Stimulated activated CD4-positive, alpha-beta T cell treated with anti-CD3 and anti-CD28 coated beads, TNF-alpha, amount 100 ng/mL, for 24 hours (primary cell): ENCODE measurements around the gene PRKCG.
"Not testable (repeated sequence)": the region's sequence is repeated elsewhere in the genome, so short reads cannot be mapped to it uniquely, and the experiment has no call there.

ENCODE experiments used
- DNase-seq, 3 experiments: peaks; one replicate each; pipeline ENCODE4 v3.0.0-alpha.2; 2020; ENCODE audit warnings: low read depth in 3 of 3

Gene PRKCG

DNA sequence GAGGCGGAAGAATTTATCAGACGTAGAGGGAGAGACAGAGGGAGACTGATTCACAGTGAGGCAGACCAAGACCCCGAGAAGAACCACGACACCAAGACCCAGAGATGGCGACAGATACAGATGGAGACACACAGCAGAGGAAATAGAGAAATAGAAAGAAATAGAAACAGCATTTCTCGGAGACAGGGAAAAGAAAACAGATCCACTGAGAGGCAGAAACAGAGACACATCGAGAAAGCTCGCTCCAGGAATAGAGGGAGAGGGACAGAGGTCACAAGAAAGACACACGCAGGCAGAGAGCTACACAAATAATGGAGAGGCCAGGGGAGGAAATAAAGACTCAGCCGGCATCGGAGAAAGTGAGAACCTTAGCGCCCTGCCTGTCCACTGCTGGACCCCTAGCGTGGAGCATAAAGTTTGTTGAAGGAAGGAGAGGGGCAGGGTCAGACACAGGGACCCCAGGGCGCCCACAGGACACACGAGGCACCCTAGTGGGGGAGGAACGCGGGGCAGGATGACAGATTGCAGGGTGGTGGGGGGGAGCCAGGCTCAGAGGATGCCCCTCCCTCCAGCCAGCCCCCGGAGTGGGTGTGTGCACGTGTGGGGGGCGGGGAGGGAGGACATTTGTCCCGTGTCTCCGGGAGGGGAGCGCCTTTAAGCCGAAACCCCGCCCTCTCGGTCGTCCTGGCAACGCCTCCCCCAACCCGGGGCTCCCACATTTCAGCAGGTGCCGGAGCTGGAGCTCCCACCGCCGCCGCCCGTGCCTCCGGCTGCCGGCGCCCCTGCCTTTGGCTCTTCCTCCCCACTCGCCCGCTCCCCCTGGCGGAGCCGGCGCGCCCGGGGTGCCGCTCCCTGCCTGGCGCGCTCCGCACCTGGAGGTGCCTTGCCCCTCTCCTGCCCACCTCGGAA, at the start of gene PRKCG:
Gene PRKCG, plus strand, starts transcription at position 716 of the 909 bp plus-strand sequence. CDS start 298 bp downstream, outside the sequence.
- no peak for DNase-seq

DNA sequence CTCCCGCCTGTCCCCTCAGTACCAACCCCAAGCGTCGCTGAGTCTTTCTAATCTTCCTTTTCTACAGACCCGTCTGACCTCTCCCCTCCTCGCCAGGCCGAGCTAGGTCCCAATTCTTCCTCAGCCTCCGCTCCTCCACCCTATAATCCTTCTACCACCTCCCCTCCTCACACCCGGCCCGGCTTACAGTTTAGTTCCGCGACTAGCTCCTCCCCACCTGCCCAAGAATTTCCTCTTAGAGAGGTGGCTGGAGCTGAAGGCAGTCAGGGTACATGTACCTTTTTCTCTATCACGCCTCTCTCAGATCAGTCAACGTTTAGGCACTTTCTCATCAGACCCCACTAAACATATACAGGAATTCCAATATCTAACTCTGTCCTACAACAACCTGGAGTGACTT, 49.1 kb upstream of the PRKCG start:
- not testable (repeated sequence) for DNase-seq

DNA sequence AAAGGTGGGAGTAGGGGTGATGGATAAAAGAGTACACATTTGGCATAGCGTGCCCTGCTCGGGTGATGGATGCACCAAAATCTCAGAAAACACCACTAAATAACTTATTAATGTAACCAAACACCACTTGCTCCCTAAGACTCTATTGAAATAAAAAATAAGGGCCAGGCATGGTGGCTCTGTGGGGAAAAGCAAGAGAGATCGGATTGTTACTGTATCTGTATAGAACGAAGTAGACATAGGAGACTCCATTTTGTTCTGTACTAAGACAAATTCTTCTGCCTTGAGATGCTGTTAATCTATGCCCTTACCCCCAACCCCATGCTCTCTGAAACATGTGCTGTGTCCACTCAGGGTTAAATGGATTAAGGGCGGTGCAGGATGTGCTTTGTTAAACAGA, 43.6 kb upstream of the PRKCG start:
- DNase-seq, result not testable (repeated sequence)

DNA sequence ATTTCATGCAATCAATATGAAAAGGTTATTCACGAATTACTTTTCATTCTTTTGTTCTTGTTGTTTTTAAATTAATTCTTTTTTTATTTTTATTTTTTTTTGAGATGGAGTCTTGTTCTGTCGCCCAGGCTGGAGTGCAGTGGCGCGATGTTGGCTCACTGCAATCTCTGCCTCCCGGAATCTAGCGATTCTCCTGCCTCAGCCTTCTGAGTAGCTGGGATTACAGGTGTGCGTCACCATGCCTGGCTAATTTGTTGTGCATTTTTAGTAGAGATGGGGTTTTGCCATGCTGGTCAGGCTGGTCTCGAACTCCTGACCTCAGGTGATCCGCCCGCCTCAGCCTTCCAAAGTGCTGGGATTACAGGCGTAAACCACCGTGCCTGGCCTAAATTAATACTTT, 41.8 kb upstream of the PRKCG start:
- not testable (repeated sequence) for DNase-seq

DNA sequence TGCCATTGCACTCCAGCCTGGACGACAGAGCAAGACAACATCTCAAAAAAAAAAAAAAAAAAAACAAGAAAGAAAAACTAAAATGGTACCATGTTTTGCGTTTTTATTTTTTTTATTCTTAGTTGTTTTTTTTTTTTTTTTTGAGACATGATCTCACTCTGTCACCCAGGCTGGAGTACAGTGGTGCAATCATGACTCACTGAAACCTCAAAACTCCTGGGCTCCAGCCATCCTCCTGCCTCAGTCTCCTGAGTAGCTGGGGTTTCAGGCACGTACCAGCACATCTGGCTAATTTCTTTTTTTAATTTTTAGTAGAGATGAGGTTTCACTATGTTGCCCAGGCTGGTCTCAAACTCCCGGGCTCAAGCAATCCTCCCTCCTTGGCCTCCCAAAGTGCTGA, 41.1 kb upstream of the PRKCG start:
- not testable (repeated sequence) for DNase-seq

DNA sequence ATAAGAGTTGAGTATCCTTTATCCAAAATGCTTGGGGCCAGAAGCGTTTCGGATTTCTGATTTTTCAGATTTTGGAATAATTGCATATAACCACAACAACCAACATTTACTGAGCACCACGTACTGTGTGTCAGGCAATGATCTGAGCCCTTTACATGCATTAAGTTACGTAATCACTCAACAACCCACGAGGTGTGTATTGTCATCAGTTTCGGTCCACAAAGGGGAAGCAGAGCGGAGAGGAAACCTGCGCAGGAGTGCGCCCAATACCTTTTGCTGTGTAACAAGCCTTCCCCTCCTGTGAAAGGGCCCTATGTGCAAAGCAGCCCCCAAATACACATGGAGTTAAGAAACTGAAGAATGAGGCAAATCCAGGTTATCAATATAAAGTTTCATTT, 37.1 kb upstream of the PRKCG start:
- no peak for DNase-seq

DNA sequence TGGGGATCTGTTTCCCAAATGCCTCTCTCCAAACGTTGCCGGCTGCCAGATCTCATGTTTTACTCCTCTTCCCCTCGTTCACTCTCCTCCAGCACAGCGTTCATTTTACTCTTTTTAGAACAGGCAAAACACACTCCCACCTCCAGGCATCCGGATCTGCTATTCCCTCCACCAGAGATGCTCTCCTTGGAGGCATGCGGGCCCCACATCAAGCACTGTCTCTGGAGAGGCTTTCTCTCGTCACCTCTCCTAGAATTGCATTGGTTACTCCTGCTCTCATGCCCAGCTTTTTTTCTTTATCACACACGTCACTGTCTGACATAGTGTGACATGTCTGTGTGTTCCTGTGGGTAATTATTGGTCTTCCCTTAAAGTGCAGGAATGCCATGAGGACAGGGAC, 34.4 kb upstream of the PRKCG start:
- DNase-seq, result no peak

DNA sequence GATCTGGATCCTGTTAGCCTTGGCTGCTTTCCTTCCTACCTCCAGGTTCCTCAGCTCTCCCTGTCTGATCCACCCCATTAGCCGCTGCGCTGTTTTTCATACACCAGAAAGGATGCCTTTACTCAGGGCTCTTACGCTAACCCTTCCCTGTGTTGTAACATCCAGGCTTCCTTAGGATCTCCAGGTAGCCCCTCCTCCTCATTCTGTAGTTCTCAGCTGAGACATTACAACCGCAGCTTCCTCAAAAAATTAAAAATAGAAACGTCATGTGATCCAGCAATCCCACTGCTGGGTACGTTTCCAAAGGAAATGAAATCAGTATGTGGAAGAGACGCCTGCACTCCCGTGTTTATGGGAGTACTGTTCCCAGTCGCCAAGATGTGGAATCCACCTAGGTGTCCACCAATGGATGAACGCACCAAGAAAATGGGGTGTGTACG, 32.7 kb upstream of the PRKCG start:
- DNase-seq, result no peak

DNA sequence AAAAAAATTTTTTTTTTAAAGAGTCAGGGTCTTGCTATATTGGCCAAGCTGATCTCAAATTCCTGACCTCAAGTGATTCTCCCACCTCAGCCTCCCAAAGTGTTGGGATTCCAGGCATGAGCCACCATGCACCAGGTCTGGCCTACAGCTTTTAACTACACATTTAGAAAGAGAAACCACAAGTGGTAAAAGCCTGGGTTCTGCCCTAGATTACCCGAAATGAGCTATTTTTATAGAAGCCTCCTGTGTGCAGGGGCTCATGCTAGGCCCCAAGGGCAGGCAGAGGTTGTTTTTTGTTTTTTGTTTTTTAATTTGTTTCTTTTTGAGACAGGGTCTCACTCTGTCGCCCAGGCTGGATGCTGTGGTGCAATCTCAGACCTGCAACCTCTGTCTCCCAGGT, 28.3 kb upstream of the PRKCG start:
- no peak for DNase-seq

DNA sequence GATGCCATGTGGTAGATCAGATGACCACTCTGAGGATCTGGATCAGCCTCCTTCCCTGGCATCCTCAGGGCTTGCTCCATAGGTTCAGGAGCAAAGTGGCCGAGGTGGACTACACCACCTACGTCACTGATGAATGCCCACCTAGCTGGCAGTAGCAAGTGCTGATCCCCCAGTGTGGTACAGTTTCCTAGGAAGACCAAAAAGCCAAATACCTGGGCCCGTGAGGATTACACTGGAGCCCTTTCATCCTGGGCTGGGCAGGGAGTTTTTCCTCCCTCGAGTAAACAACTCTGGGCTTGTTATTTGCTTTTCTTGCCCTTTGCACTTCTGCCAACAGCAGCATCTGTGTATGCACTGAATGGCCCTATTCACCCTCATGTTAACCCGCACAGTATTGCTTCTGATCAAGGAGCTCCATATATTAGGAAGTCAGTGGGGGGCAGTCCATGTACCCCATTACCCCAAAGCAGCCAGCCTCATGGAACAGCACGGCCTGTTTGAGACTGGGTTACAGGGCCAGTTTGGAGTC, 17.6 kb upstream of the PRKCG start:
- DNase-seq, result no peak

DNA sequence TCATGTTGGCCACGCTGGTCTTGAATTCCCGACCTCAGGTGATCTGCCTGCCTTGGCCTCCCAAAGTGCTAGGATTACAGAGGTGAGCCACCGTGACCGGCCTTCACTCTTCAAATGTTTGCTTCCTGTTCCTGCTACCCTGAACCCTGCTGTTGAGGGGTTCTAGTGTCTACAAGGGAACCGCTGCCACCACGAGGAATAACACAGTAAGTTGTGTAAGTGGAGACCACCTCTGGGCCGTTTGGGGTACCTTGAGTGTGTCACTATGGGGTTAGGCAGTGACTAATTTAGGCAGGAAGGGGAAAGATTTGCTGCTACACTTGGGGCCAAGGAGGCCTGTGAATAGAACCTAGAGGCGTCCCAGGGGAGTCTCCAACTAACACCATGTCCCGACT, 16.5 kb upstream of the PRKCG start:
- no peak for DNase-seq

DNA sequence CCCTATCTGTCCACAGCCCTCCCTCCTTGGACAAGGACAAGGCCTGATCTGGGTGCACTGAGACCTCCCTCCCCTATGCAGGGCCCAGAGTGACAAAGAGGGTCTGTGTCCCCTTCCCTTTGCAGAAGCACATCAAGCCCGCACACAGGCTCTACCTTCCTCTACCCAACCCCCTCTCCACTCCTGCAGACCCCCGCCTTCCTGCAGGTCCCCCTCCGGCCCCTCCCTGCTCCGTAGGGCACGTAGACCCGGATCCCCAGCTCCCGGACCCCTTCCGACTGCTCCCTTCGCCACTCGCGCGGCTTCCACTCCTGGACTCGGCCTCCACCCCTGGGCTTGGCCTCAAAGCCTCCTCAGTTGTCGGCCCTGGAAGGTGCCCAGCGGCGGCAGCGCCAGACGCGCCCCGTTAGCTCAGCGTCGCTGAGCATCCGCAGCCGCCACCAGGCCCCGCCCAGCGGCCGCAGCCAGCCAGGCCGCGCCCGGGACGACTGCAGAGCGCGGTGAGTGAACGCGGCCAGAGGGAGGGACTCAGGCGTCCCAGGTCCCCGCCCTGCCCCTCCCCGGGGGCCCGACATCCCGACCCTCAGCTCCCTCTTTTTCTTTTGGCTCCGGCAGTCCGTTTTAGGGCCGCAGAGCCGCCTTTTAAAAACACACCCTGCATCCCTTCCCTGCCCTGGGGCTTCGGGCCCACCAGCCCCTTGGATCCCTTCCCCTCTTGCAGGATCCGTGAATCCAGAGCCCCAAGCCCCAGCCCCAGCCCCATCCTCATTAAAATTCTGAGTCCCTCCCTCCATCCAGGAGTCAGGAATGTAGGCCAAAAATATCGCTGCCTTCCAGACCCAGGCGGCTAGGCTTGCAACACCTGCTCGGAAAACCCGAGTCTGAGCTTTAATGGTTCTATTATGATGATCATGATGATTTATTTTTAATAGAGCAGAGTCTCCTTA, 15.8 kb upstream of the PRKCG start:
- peak in 1 of 3 experiments; percentile 56 for DNase-seq

DNA sequence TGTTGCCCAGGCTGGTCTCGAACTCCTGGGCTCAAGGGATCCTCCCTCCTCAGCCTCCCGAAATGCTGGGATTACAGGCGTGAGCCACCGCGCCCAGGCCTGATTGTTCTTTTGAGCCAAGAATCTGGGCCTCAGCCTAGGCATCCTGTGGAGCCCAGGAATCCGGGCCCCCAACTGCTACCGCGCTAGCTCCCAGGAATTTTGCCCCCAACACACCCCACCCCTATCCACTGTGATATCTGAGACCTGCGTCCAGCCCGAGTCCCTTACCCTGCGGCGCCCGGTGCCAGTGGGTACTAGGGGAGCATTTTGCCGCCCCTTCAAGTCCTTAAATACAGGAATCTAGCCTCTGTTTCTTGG, 15.2 kb upstream of the PRKCG start:
- no peak for DNase-seq

DNA sequence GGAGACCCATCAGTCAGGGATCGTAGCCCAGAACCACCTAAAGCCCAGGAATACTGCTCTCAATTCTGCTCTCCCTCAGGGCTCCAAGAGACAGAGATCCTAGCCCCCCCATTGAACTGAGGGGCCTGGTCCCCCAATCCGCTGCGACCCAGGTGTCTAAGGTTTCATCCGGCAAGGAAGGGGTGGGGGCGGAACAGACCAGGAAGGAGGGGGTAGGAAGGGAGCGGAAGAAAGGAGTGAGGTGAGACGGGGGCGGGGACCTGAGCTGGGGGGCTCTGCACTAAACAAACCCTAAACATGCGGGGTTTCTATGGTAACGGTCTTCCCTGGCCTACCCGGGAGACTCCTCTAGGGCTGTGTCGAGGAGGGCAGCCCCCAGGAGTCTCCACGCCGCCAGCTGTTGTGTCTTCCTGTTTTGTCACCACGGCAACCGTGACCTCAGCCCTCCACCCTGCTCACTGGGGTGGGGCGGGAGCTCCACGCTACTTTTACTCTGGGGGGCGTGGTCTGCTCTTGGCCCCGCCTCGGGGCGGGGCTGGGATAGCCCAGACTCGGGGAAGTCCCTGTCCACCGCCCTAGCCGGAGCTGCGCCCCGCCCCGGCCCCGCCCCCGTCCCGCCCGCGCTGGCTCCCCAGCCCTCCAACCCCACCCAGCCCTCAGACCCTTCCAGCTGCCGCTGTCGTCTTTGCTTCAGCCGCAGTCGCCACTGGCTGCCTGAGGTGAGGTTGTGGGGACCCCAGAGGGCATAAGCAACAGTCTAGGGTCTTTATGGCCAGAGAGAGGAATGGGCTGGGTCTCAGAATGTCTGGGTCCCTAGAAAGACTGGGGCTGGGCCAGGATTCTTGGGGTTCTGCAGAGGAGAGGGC, 14.5 kb upstream of the PRKCG start, which contains the start of gene MYADM:
Gene MYADM, plus strand, starts transcription at position 659 of the 866 bp plus-strand sequence. CDS start 5,647 bp downstream, outside the sequence.
- DNase-seq, result peak; percentile 95 to 98 (median 96)

DNA sequence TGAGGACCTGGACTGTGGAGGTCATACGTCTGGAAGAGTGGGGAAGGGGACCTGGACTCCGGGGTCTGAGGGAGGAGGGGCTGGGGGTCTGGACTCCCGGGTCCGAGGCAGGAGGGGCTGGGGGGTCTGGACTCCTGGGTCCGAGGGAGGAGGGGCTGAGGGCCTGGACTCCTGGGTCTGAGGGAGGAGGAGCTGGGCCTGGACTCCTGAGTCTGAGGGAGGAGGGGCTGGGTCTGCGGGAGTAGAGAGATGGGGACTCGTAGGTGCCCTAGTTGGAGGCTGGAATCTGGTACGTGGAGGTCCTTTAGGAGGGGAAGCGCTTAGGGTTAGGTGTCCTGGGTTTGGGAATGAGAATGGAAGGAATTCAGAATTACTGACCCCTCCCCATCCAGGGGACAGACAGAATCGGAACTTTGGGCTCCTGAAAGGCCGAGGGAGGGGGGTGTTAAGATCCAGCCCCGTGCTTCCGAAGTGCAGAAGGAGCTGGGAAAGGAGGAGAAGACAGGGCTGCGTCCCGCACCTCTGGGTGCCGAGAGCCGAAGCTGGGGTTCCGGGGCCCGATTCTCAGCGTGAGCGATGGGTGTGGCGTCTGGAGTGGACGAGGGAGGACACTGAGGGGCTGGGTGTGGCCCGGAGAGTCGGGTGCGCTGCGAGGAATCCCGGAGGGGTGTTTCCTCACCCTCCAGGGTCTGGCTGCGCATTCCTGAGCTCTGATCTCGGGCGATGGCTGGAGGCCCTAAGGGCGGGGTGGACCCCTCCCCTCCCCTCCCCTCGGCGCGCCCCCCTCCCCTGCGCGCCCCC, 13.7 kb upstream of the PRKCG start:
- no peak for DNase-seq

DNA sequence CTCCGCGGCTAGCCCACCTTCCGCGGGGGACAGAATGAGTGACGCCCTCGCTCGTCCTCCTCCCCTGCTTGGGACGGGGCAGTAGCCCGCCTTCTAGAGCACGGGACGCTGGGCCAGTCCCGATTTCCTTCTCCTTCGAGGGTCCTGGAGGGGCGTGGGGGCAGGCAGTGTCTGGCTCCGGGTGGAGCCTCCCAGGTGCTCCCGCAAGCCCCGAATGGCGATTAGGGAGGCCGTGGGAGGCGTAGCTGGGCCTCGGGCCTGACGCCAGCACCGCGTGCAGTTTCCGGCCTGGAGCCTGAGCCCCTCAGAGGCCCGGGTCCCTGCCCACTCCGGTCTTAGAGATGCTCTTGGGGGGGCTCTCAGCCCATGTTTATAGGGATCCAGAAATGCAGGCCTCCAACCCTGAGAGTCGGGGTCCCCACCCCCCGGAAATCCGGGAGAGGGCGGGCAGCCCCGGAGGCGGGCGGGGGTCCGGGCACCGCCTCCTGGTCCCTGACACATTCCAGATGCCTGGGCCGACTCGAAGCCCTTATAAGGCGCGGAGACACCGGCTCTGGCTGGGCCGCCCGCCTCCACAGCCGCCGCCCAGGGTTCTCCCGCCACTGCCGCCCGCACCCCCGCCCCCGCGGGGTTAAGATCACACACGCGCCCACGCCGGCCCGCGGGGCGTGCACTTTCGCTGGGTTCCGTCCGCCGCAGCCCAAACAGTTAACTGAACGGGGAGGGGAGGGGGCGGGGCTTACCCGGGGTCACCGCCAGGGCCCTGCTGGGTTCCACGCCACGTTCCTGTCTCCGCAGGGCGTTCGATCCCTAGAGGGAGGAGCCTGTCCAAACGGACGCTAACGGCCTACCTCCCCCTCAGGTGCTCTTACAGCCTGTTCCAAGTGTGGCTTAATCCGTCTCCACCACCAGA, 12.8 kb upstream of the PRKCG start:
- DNase-seq, result peak; percentile 46 to 86 (median 47)

DNA sequence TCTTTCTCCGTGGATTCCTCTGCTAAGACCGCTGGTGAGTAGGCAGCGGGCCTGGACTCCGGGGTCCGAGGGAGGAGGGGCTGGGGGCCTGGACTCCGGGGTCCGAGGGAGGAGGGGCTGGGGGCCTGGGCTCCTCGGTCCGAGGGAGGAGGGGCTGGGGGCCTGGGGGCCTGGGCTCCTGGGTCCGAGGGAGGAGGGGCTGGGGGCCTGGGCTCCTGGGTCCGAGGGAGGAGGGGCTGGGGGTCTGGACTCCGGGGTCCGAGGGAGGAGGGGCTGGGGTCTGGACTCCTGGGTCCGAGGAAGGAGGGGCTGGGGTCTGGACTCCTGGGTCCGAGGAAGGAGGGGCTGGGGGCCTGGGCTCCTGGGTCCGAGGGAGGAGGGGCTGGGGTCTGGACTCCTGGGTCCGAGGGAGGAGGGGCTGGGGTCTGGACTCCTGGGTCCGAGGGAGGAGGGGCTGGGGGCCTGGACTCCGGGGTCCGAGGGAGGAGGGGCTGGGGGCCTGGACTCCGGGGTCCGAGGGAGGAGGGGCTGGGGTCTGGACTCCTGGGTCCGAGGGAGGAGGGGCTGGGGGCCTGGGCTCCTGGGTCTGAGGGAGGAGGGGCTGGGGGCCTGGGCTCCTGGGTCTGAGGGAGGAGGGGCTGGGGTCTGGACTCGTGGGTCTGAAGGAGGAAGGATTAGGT, 12.1 kb upstream of the PRKCG start:
- DNase-seq, result not testable (repeated sequence)

DNA sequence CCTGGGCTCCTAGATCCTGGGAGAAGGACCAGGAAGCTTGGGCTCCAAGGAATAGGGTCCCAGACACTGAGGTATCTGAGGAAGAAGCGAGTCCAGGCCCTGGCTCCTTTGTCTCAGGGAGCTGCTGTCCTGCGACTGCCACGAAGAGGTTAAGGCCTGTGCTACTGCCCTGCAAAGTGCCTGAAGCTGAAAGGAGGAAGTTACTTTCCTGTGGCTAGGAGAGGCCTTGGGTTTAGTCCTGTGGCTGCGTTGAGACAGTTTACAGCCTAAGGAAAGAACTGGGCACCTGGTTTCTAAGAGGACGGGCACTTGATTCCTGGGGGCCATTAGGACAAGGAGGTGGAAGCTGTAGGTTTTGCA, 11.5 kb upstream of the PRKCG start:
- no peak for DNase-seq

DNA sequence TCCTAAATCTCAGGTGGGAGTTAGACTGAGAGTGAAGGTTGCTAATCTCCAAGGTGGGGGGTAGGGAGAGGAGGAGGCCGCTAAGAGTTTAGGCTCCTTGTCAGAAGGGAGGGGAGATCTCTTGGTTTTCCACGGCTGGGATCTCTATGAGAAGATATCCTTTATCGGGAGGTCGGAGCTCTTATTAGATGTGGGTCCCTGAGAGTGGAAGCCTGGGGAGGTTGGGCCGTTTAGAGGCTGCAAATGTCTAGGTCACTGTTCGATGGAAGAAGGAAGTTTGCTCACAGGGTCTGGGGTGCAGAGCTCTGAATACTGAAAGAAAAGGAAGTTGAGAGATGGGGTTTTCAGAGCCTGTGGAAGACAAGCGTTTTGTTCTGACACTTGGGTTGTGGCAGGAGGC, 10.5 kb upstream of the PRKCG start:
- no peak for DNase-seq
